GM21576 (cell line): Measurements from ENCODE around the gene EMILIN2.
A peak's percentile ranks its signal among the peaks of the same experiment; 100 is the strongest.
"Not testable (repeated sequence)": the region's sequence is repeated elsewhere in the genome, so short reads cannot be mapped to it uniquely, and the experiment has no call there.

Experiments used
- ATAC-seq: cut with Tn5 transposase; IDR thresholded peaks from one replicate; pipeline ENCODE4 v1.9.1; 2021; ENCODE audit warnings: mild to moderate bottlenecking, moderate library complexity; ENCODE audit not compliant: unreplicated experiment

Gene EMILIN2

GRCh38 chr18:2843146-2843545, 3.7 kb upstream of the EMILIN2 start:
- no peak for ATAC-seq

- no peak for ATAC-seq
Measured at GRCh38 chr18:2845172-2845571, 1.6 kb upstream of the EMILIN2 start.

- peak; percentile 36 for ATAC-seq
Measured at GRCh38 chr18:2847317-2848246, 776 bp downstream of the EMILIN2 start.

- ATAC-seq: no peak
Measured at GRCh38 chr18:2848247-2849246, 1.7 kb downstream of the EMILIN2 start.

- ATAC-seq: no peak
Measured at GRCh38 chr18:2850816-2851215, 4.0 kb downstream of the EMILIN2 start.

GRCh38 chr18:2851771-2852170, 5.0 kb downstream of the EMILIN2 start:
- no peak for ATAC-seq

GRCh38 chr18:2852460-2852859, 5.7 kb downstream of the EMILIN2 start:
- ATAC-seq: not testable (repeated sequence)

- no peak for ATAC-seq
Measured at GRCh38 chr18:2853173-2853925, 6.5 kb downstream of the EMILIN2 start.

- no peak for ATAC-seq
Measured at GRCh38 chr18:2853926-2854664, 7.3 kb downstream of the EMILIN2 start.

GRCh38 chr18:2854875-2855274, 8.1 kb downstream of the EMILIN2 start:
- ATAC-seq: no peak

- ATAC-seq: no peak
Measured at GRCh38 chr18:2855560-2856350, 8.9 kb downstream of the EMILIN2 start.

- ATAC-seq: no peak
Measured at GRCh38 chr18:2856547-2857170, 9.9 kb downstream of the EMILIN2 start.

- no peak for ATAC-seq
Measured at GRCh38 chr18:2857491-2858131, 10.8 kb downstream of the EMILIN2 start.

GRCh38 chr18:2860397-2860796, 13.6 kb downstream of the EMILIN2 start:
- ATAC-seq: not testable (repeated sequence)

GRCh38 chr18:2863997-2864396, 17.2 kb downstream of the EMILIN2 start:
- ATAC-seq: not testable (repeated sequence)

- not testable (repeated sequence) for ATAC-seq
Measured at GRCh38 chr18:2866465-2866864, 19.7 kb downstream of the EMILIN2 start.

- no peak for ATAC-seq
Measured at GRCh38 chr18:2869207-2869606, 22.4 kb downstream of the EMILIN2 start.

- no peak for ATAC-seq
Measured at GRCh38 chr18:2871111-2871720, 24.4 kb downstream of the EMILIN2 start.
